Adrenal gland (tissue), 12 donors: Measurements from ENCODE around the gene SOX13. TPM values are rescaled to one million over a fixed set of nuclear protein-coding genes. Genes with fewer than 3 reads are reported as not detected.
A peak's percentile ranks its signal among the peaks of the same experiment; 100 is the strongest.

ENCODE experiments used
- DNase-seq, 7 donors: peaks; one replicate each; pipeline ENCODE4 v3.0.0-alpha.2; 2019 to 2020
- H3K27ac ChIP-seq, 5 donors: fragments of 200-600 bp; sonication (generic) in 4 of 5; 1 replicate in 3 of 5; 2 replicates in 2 of 5; pipeline versions ENCODE4 v1.5.1 to v1.8.0; 2016 to 2020; ENCODE audit warnings: mild to moderate bottlenecking in 1 of 5
- H3K27me3 ChIP-seq: fragments of 200-600 bp; 2 replicates; pipeline ENCODE4 v1.8.0; 2021
- H3K36me3 ChIP-seq, 2 donors: fragments of 200-600 bp; replicated peaks in 1 of 2; 1 replicate in 1 of 2; 2 replicates in 1 of 2; pipeline versions ENCODE4 v1.5.1 to v1.8.0; 2018 to 2022
- H3K4me1 ChIP-seq, 2 donors: fragments of 200-600 bp; replicated peaks in 1 of 2; 1 replicate in 1 of 2; 2 replicates in 1 of 2; pipeline versions ENCODE4 v1.5.1 to v1.8.0; 2018 to 2021
- H3K4me3 ChIP-seq, 4 donors: fragments of 200-600 bp; sonication (generic) in 3 of 4; one replicate each; pipeline ENCODE4 v1.5.1; 2016 to 2018
- H3K9me3 ChIP-seq, 3 donors: fragments of 200-600 bp; sonication (generic) in 1 of 3; replicated peaks in 1 of 3; 1 replicate in 2 of 3; 2 replicates in 1 of 3; pipeline versions ENCODE4 v1.5.1 to v1.8.0; 2016 to 2021
- POLR2A ChIP-seq, 2 donors: fragments of 450-650 bp; IDR thresholded peaks; one replicate each; pipeline ENCODE4 v1.6.1; 2017; ENCODE audit warnings: antibody characterized with exemption in 2 of 2, mild to moderate bottlenecking in 2 of 2, moderate library complexity in 1 of 2
- WGBS, 4 donors: extraction: QIAGEN DNeasy Blood & Tissue Kit in 2 of 4; methylation state at CpG; one replicate each; pipeline versions ENCODE4 v1.1.5 to v1.1.7; 2013 to 2017; 5-methylcytosine and 5-hydroxymethylcytosine counted together
- intact Hi-C, 2 donors: fragments of 100-400 bp; cut with DNase I; formaldehyde crosslinking; loops; one replicate each; pipeline versions ENCODE4 v1.14.1 to v1.15.0; 2022 to 2023
- polyA plus RNA-seq, 3 donors: library from polyadenylated mRNA; stranded (reverse); fragments of 200-250 nt in 2 of 3; fragments of 350-450 nt in 1 of 3; fragmentation: Illumina TruSeq in 1 of 3; extraction: RNeasy Lipid Tissue Mini Kit (QIAGEN cat#74804) in 1 of 3; gene quantifications; one replicate each; pipeline ENCODE4 v1.2.3, GENCODE V29; 2013 to 2014
- total RNA-seq, 9 donors: library from RNA; depleted of rRNA in 4 of 9; stranded (reverse); fragments of >200 nt in 4 of 9; fragments of 120-200 nt in 1 of 9; fragmentation: NEBNext Ultra II Directional in 1 of 9; extraction: Animal tissue kit (Norgen Biotek cat#: 25700) in 1 of 9; gene quantifications; one replicate each; pipeline versions ENCODE4 v1.1.0 to v1.2.4, GENCODE V29; 2013 to 2023
- TF ChIP-seq, protein P1 (sequence below), 6 experiments: fragments of 450-650 bp in 4 of 6; fragments of 200-600 bp in 2 of 6; sonication (generic) in 1 of 6; IDR thresholded peaks; 1 replicate in 5 of 6; 2 replicates in 1 of 6; pipeline versions ENCODE4 v1.5.1 to v1.8.0; 2016 to 2021; ENCODE audit warnings: antibody characterized with exemption in 6 of 6, mild to moderate bottlenecking in 2 of 6, moderate library complexity in 1 of 6
- donor health status: healthy with polysubstance abuse.
- donor health status: Bipolar disorder and iron deficiency.
- donor health status: DM: yes; HTN: yes; CAD: no.
- donor health status: DM: no; HTN: no; CAD: no.
- donor health status: DM: no; HTN: no; CAD: no.
- donor health status: DM: yes; HTN: yes; CAD: no.

Gene SOX13
- total and polyA plus RNA-seq, 12 donors, result 4.2 to 44.5 (median 25.6) TPM

DNA sequence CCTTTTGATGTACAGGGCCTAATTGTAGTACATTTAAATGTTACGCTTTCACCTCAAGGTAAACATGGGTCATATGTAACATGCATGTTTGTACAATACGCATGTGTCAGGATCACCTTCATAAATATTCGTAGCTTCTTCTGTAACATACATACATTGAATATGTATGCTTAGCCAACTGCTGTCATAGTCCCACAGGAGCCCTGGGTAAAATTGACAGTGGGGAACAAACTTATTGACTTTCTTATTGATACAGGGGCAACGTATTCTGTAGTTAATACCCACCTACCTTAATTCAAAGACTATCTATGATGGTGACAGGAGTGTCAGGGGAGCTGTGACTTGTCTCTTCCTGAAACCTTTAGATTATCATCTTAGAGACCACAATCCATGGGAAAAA, 96.9 kb downstream of the SOX13 start:
- H3K4me1 ChIP-seq, result no peaks in the 10 kb centered on the region
- intact Hi-C loops, result no loop called here
- 82 to 95% (median 87%) methylated on average over 4 of the region's 4 CpGs for WGBS, 4 donors
- DNase-seq, result no peak
- TF ChIP-seq POLR2A (IDR thresholded peaks at IDR 0.05), result no peak
- TF ChIP-seq, protein P1, sequence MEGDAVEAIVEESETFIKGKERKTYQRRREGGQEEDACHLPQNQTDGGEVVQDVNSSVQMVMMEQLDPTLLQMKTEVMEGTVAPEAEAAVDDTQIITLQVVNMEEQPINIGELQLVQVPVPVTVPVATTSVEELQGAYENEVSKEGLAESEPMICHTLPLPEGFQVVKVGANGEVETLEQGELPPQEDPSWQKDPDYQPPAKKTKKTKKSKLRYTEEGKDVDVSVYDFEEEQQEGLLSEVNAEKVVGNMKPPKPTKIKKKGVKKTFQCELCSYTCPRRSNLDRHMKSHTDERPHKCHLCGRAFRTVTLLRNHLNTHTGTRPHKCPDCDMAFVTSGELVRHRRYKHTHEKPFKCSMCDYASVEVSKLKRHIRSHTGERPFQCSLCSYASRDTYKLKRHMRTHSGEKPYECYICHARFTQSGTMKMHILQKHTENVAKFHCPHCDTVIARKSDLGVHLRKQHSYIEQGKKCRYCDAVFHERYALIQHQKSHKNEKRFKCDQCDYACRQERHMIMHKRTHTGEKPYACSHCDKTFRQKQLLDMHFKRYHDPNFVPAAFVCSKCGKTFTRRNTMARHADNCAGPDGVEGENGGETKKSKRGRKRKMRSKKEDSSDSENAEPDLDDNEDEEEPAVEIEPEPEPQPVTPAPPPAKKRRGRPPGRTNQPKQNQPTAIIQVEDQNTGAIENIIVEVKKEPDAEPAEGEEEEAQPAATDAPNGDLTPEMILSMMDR (IDR thresholded peaks at IDR 0.05), result no peak
- peaks cover 0 to 4% (median 0%) of the 10 kb centered on the region in 3 donors for H3K9me3 ChIP-seq
- H3K27ac ChIP-seq, result no peak overlapping the region
- H3K27me3 ChIP-seq, result no peaks in the 10 kb centered on the region
- H3K4me3 ChIP-seq, result no peak overlapping the region
- no peaks in the 10 kb centered on the region for H3K36me3 ChIP-seq

DNA sequence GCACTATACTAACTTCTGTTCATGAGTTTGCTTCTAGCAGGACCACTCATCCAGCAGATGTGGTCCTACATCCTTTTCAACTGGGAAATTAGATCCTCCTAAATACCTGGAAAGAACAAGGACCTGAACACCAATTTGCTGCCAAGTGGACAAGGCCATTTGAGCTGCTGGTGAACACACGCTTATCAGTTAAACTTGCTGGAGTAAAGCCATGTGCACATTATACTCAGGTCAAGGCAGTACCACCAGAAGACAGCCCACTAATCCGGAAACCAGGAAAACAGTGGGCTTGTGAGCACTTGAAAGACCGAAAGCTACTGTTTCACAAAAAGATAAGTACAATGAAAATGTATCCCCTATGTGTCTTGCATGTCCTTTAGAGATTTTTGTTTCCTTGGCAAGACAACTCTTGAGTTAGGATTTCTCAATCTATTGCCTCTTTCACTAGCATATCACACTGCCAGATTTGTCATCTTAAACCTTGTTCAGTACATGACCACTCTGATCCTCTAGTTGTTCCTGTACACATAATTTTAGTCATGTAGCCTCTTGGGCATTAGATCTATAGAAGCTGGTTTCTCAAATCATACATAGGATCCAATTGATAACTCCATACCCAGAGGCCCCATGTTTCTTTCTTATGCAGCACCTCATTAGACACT, 97.7 kb downstream of the SOX13 start:
- WGBS, 4 donors, result 47 to 51% (median 49%) methylated on average over 3 of the region's 3 CpGs
- Histone ChIP-seq H3K27me3 (no peaks in the 10 kb centered on the region), H3K4me3 (no peak overlapping the region), H3K27ac (no peak overlapping the region), H3K4me1 (no peaks in the 10 kb centered on the region), H3K36me3 (no peaks in the 10 kb centered on the region), H3K9me3 (peaks cover 0 to 4% (median 0%) of the 10 kb centered on the region in 3 donors)
- DNase-seq, result peak in 2 of 7 donors; percentile 10 to 31
- TF ChIP-seq, protein P1 (IDR thresholded peaks at IDR 0.05), result no peak
- intact Hi-C loops, result no loop called here

DNA sequence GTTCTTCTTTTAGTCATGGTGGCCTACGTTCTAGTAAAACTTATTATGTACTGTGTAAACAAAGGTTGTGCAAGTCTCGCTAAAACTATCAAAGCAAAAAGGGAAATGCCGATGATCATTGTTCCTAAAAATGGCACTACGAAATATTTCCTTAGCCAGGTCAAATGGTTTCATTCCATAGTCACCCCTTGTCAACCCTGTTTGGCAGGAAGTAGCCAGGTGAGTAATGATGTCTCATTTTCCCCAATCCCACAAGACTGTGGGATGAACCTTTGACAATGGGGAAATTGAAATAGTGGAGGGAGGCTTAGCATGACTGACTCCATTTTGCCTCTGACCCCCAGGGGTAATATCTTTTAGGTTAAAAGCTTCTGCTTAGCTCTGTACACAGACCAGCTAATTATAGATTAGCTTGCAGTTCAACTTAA, 98.8 kb downstream of the SOX13 start:
- 27 to 46% (median 37%) methylated on average over 4 of the region's 4 CpGs for WGBS, 4 donors
- no peak overlapping the region for H3K4me3 ChIP-seq

DNA sequence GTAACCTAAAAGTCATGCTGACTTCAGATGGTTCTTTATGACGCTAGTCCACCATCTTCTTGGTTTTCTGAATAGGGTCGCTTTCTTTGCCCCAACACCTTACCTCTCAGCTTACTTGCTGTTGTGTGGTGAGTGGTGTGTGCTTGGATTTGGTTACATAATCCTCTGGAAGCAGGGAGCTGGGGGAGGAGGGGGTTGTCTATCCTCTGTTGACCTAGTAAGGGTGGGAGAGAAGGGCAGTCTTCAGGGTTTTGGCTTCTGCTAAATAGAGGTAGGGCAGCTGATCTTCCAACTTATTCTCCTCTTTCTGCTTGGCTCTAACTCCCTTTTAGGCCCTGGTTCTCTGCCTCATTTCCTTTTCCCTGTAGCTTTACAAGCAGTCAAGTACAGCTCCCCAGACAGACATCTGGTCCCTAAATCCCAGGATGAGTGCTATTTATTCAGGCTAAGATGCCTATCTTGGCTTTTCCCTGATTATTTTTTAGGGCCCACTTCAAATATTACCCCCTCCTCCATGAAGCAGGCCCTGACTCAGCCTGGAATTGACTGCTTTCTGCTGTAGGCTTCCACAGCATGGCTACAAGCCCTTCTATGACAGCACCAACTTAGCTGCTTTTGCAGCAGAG, 99.6 kb downstream of the SOX13 start:
- Histone ChIP-seq H3K27me3 (no peaks in the 10 kb centered on the region), H3K9me3 (peaks cover 0 to 4% (median 0%) of the 10 kb centered on the region in 3 donors), H3K27ac (no peak overlapping the region), H3K4me1 (no peaks in the 10 kb centered on the region), H3K4me3 (no peak overlapping the region), H3K36me3 (no peaks in the 10 kb centered on the region)
- 92 to 100% (median 96%) methylated on average over 2 of the region's 2 CpGs for WGBS, 4 donors
- intact Hi-C loops, result no loop called here
- TF ChIP-seq, protein P1 (IDR thresholded peaks at IDR 0.05), result no peak
- no peak for TF ChIP-seq POLR2A (IDR thresholded peaks at IDR 0.05)
- DNase-seq, result no peak

More for the DNA sequence above, 98.8 kb downstream of the SOX13 start:
- Histone ChIP-seq H3K27me3 (no peaks in the 10 kb centered on the region), H3K4me1 (no peaks in the 10 kb centered on the region), H3K9me3 (peaks cover 0 to 4% (median 0%) of the 10 kb centered on the region in 3 donors), H3K27ac (no peak overlapping the region), H3K36me3 (no peaks in the 10 kb centered on the region)
- no peak for DNase-seq
- intact Hi-C loops, result no loop called here
- TF ChIP-seq POLR2A (IDR thresholded peaks at IDR 0.05), result no peak
- TF ChIP-seq, protein P1 (IDR thresholded peaks at IDR 0.05), result no peak
